ENCODE measurements around the gene PUM1.

GRCh38 chr1:30894508-30894973, 171.0 kb downstream of the PUM1 start:
- TF ChIP-seq ARNT (IDR thresholded peaks at IDR 0.05) (no peak), TARDBP (IDR thresholded peaks at IDR 0.05) (no peak), SUZ12 (IDR thresholded peaks at IDR 0.05) (no peak), BHLHE40 (IDR thresholded peaks at IDR 0.05; ENCODE audit: borderline replicate concordance) (no peak), FOXA1 (IDR thresholded peaks at IDR 0.05) (no peak), PKNOX1 (IDR thresholded peaks at IDR 0.05) (no peak), SP1 (IDR thresholded peaks at IDR 0.05) (no peak), FOXK2 (IDR thresholded peaks at IDR 0.05) (no peak), ZNF384 (IDR thresholded peaks at IDR 0.05) (no peak), FOXM1 (IDR thresholded peaks at IDR 0.05; ENCODE audit: borderline replicate concordance) (no peak), L3MBTL2 (conservative IDR thresholded peaks at IDR 0.05) (no peak), ELF4 (IDR thresholded peaks at IDR 0.05) (no peak), NFRKB (IDR thresholded peaks at IDR 0.05) (no peak)

All from HEK293T (cell line).